ENCODE results near the gene GUCY2D.

Gene GUCY2D

DNA sequence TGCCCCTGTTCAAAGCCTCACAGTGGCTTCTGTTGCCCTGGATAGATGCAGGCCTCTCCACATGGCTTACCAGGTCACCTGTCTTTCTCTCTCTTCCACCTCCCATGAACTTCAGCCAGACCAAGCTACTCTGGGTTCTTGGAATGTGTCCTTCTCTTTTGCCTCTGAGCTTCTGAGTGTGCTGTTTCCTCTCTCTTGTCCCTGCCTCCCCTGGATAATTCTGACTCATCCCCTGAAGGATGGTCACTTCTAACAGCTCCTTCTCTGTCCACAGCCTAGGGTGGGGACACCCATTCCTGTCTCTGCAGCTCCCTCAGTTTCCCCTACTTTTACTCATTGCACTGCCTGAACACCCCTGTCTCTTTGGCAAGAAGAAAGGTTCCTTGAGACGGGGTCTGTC, 2.9 kb downstream of the GUCY2D start:
- Histone ChIP-seq H3K4me2 (ENCODE audit: low read depth, low read length, poor library complexity, severe bottlenecking) (no peak overlapping the region), H3K4me3 (ENCODE audit: insufficient read depth, low read length, poor library complexity, severe bottlenecking) (no peak overlapping the region), H2AFZ (ENCODE audit: low read depth, low read length, severe bottlenecking) (no peak overlapping the region), H3K9me3 (ENCODE audit: insufficient read depth, low read length) (no peaks in the 10 kb centered on the region), H3K36me3 (ENCODE audit: low read length) (no peaks in the 10 kb centered on the region), H3K27ac (ENCODE audit: low read depth, low read length) (no peak overlapping the region), H3K79me2 (ENCODE audit: insufficient read depth, low read length) (no peaks in the 10 kb centered on the region), H4K20me1 (ENCODE audit: low read depth, low read length) (no peaks in the 10 kb centered on the region), H3K9ac (ENCODE audit: low read length) (no peak overlapping the region), H3K27me3 (ENCODE audit: low read length) (no peaks in the 10 kb centered on the region), H3K9me2 (replicated peaks; ENCODE audit: insufficient read depth, low read length) (no peaks in the 10 kb centered on the region), H3F3A (ENCODE audit: insufficient read depth) (no peaks in the 10 kb centered on the region)
- no peak for TF ChIP-seq EZH2phosphoT487 (conservative IDR thresholded peaks at IDR 0.05; ENCODE audit: low read length)
- TF ChIP-seq, protein P1, sequence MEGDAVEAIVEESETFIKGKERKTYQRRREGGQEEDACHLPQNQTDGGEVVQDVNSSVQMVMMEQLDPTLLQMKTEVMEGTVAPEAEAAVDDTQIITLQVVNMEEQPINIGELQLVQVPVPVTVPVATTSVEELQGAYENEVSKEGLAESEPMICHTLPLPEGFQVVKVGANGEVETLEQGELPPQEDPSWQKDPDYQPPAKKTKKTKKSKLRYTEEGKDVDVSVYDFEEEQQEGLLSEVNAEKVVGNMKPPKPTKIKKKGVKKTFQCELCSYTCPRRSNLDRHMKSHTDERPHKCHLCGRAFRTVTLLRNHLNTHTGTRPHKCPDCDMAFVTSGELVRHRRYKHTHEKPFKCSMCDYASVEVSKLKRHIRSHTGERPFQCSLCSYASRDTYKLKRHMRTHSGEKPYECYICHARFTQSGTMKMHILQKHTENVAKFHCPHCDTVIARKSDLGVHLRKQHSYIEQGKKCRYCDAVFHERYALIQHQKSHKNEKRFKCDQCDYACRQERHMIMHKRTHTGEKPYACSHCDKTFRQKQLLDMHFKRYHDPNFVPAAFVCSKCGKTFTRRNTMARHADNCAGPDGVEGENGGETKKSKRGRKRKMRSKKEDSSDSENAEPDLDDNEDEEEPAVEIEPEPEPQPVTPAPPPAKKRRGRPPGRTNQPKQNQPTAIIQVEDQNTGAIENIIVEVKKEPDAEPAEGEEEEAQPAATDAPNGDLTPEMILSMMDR (IDR thresholded peaks at IDR 0.05; ENCODE audit: insufficient read depth, low read length, poor library complexity, severe bottlenecking), result no peak

DNA sequence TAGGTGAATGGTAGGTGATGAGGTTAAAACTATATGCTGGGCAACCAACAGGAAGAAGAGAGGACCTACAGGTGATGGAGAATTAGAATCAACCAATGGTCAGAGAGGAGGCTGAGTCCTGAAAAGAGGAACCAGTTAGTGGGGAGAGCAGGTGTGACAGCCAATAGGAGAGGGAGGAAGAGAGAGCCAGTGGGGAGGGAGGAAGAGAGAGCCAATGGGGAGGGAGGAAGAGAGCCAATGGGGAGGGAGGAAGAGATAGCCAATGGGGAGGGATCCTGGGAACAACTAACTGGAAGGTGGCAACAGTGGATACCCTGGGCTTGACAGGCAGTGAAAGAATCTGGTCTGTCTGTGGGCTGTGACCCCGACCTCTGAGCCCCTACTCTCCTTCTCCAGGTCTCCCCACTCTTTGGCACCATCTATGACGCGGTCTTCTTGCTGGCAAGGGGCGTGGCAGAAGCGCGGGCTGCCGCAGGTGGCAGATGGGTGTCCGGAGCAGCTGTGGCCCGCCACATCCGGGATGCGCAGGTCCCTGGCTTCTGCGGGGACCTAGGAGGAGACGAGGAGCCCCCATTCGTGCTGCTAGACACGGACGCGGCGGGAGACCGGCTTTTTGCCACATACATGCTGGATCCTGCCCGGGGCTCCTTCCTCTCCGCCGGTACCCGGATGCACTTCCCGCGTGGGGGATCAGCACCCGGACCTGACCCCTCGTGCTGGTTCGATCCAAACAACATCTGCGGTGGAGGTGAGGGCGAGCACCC, 3.7 kb downstream of the GUCY2D start:
- TF ChIP-seq, protein P1 (IDR thresholded peaks at IDR 0.05; ENCODE audit: insufficient read depth, low read length, poor library complexity, severe bottlenecking), result no peak
- TF ChIP-seq EZH2phosphoT487 (conservative IDR thresholded peaks at IDR 0.05; ENCODE audit: low read length), result no peak

DNA sequence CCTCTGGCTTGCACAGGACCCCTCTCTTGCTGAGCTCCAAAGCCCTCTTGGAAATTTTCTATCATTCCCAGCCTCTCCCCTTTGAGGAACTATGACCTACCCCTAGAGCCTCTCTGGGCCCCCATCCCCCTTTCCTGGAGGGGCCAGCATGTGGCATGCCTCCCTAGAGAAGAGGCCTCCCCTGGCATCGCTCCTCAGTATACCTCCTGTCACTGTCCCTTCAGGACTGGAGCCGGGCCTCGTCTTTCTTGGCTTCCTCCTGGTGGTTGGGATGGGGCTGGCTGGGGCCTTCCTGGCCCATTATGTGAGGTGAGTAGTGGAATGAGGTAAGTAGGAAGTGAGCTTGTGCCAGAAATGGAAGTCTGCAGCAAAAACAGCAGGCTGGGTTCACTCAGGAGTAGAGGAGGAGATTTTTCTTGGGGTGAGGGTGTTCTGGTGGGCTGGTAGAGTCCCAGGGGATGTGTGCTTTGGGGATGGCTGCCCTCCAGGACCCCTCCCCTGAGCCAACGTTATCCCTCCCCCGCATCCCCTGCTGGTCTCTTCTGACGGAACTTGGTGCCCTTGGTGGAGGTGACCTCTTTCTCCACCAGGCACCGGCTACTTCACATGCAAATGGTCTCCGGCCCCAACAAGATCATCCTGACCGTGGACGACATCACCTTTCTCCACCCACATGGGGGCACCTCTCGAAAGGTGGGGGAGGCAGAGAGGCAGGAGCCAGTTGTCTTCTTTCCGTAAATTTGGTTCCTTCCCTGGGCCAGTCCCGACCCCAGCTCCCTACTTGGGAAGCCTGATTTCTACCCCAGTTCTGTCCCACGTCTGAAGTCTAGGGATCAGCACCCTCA, 4.6 kb downstream of the GUCY2D start:
- H3F3A ChIP-seq (ENCODE audit: insufficient read depth), result no peaks in the 10 kb centered on the region
- H2AFZ ChIP-seq (ENCODE audit: low read depth, low read length, severe bottlenecking), result no peak overlapping the region
- H3K4me3 ChIP-seq (ENCODE audit: insufficient read depth, low read length, poor library complexity, severe bottlenecking), result no peak overlapping the region
- no peak for TF ChIP-seq EZH2phosphoT487 (conservative IDR thresholded peaks at IDR 0.05; ENCODE audit: low read length)
- TF ChIP-seq, protein P1 (IDR thresholded peaks at IDR 0.05; ENCODE audit: insufficient read depth, low read length, poor library complexity, severe bottlenecking), result no peak
- H3K9me3 ChIP-seq (ENCODE audit: insufficient read depth, low read length), result no peaks in the 10 kb centered on the region
- H3K9ac ChIP-seq (ENCODE audit: low read length), result no peak overlapping the region
- no peaks in the 10 kb centered on the region for H3K9me2 ChIP-seq (replicated peaks; ENCODE audit: insufficient read depth, low read length)
- H3K4me2 ChIP-seq (ENCODE audit: low read depth, low read length, poor library complexity, severe bottlenecking), result no peak overlapping the region
- no peaks in the 10 kb centered on the region for H3K27me3 ChIP-seq (ENCODE audit: low read length)
- H3K79me2 ChIP-seq (ENCODE audit: insufficient read depth, low read length), result no peaks in the 10 kb centered on the region
- no peak overlapping the region for H3K27ac ChIP-seq (ENCODE audit: low read depth, low read length)
- no peaks in the 10 kb centered on the region for H4K20me1 ChIP-seq (ENCODE audit: low read depth, low read length)
- H3K36me3 ChIP-seq (ENCODE audit: low read length), result no peaks in the 10 kb centered on the region

More for the DNA sequence above, 3.7 kb downstream of the GUCY2D start:
- Histone ChIP-seq H3K4me3 (ENCODE audit: insufficient read depth, low read length, poor library complexity, severe bottlenecking) (no peak overlapping the region), H3K9me2 (replicated peaks; ENCODE audit: insufficient read depth, low read length) (no peaks in the 10 kb centered on the region), H3K4me2 (ENCODE audit: low read depth, low read length, poor library complexity, severe bottlenecking) (no peak overlapping the region), H4K20me1 (ENCODE audit: low read depth, low read length) (no peaks in the 10 kb centered on the region), H3K9ac (ENCODE audit: low read length) (no peak overlapping the region), H3F3A (ENCODE audit: insufficient read depth) (no peaks in the 10 kb centered on the region), H3K36me3 (ENCODE audit: low read length) (no peaks in the 10 kb centered on the region), H3K9me3 (ENCODE audit: insufficient read depth, low read length) (no peaks in the 10 kb centered on the region), H3K27me3 (ENCODE audit: low read length) (no peaks in the 10 kb centered on the region), H3K79me2 (ENCODE audit: insufficient read depth, low read length) (no peaks in the 10 kb centered on the region), H3K27ac (ENCODE audit: low read depth, low read length) (no peak overlapping the region), H2AFZ (ENCODE audit: low read depth, low read length, severe bottlenecking) (no peak overlapping the region)
